Measurements from ENCODE around the gene AEBP1.

The AEBP1 gene

GRCh38 chr7:44141221-44141850 lies 37.2 kb downstream of the AEBP1 start, which contains the start of gene MYL7:
Gene MYL7, minus strand, starts transcription at chr7:44141332. Its CDS starts 27 bp downstream, at chr7:44141305.
- H3K4me3 ChIP-seq (ENCODE audit: low read length), result no peak within 1 kb of the TSS
- H3K27ac ChIP-seq (ENCODE audit: low read depth, low read length), result no peak within 1 kb of the TSS

GRCh38 chr7:44142028-44142427 lies 37.9 kb downstream of the AEBP1 start:
- Histone ChIP-seq H3K27ac (ENCODE audit: low read depth, low read length) (no peak overlapping the region), H3K4me1 (ENCODE audit: control insufficient read depth, insufficient read depth, low read length) (no peaks in the 10 kb centered on the region), H3K36me3 (ENCODE audit: control insufficient read depth, insufficient read depth, low read length) (no peaks in the 10 kb centered on the region)

More at GRCh38 chr7:44141221-44141850, 37.2 kb downstream of the AEBP1 start, which contains the start of gene MYL7:
- Histone ChIP-seq H3K4me1 (ENCODE audit: control insufficient read depth, insufficient read depth, low read length) (no peaks in the 10 kb centered on the region), H3K9ac (ENCODE audit: low read length) (no peak within 1 kb of the TSS), H3K27me3 (ENCODE audit: control insufficient read depth, insufficient read depth, low read length) (peaks cover 4% of the 10 kb centered on the region), H3K36me3 (ENCODE audit: control insufficient read depth, insufficient read depth, low read length) (no peaks in the 10 kb centered on the region)

DNA sequence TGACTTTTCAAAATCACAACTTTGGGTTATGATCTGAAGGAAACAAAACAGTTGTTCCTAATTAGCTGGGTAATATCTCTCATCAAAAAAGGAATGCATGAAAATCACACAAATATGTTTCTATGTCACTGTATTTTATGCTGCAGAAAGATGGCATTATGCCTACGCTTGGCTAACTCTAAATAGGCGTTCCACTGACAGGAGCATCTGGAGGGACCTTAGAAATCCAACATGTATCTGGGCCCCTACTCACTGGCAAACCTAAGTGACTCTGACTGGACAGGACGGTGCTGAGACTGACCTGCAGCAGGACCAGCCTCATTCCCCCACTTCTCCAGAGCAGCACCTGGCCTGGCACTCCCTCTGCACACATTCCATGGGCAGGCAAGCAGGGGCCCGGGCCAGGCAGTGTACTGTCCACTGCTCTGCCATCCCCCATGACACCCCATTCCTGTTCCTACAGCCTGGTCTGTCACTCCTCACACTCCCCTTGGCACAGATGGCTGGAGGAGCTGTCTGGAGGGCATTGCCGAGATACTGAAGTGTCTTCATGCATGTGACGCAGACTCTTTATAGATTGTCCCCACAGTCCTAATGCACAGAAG lies 39.6 kb downstream of the AEBP1 start:
- Histone ChIP-seq H3K27ac (ENCODE audit: low read depth, low read length) (no peak overlapping the region), H3K36me3 (ENCODE audit: control insufficient read depth, insufficient read depth, low read length) (no peaks in the 10 kb centered on the region), H3K4me3 (ENCODE audit: low read length) (no peak overlapping the region), H3K9ac (ENCODE audit: low read length) (no peak overlapping the region), H3K4me1 (ENCODE audit: control insufficient read depth, insufficient read depth, low read length) (no peaks in the 10 kb centered on the region), H3K27me3 (ENCODE audit: control insufficient read depth, insufficient read depth, low read length) (peaks cover 4% of the 10 kb centered on the region)

More at GRCh38 chr7:44142028-44142427, 37.9 kb downstream of the AEBP1 start:
- Histone ChIP-seq H3K27me3 (ENCODE audit: control insufficient read depth, insufficient read depth, low read length) (peaks cover 4% of the 10 kb centered on the region), H3K4me3 (ENCODE audit: low read length) (no peak overlapping the region), H3K9ac (ENCODE audit: low read length) (no peak overlapping the region)

DNA sequence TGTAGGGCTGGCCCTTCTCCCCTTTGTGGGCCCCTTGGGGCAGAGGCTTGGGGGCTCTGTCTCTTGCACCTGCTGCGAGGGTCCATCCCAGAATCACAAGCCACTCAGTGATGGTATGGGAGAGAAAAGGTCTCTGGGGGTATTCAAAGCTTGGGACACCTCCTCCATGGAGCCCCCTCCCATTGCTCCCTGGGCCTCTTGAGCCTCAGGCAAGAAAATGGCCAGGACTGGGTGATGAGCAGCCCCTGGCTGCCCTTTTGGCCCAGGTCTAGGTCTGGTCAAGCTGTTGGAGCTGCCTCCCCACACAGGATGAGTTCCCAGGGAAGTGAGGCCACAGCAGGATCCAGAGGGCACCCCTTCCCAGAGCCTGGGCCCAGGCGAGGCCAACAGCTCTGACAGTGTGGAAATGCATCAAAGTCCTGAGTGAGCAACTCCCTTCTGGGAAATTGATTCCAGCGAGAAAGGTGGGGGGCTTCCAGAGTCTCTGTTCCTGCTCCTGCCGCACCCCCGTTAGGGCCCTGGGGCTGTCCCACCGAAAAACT lies 40.4 kb downstream of the AEBP1 start:
- H3K4me1 ChIP-seq (ENCODE audit: control insufficient read depth, insufficient read depth, low read length), result no peaks in the 10 kb centered on the region
- H3K36me3 ChIP-seq (ENCODE audit: control insufficient read depth, insufficient read depth, low read length), result no peaks in the 10 kb centered on the region
- peaks cover 4% of the 10 kb centered on the region for H3K27me3 ChIP-seq (ENCODE audit: control insufficient read depth, insufficient read depth, low read length)
- no peak overlapping the region for H3K27ac ChIP-seq (ENCODE audit: low read depth, low read length)
- no peak overlapping the region for H3K4me3 ChIP-seq (ENCODE audit: low read length)
- no peak overlapping the region for H3K9ac ChIP-seq (ENCODE audit: low read length)

DNA sequence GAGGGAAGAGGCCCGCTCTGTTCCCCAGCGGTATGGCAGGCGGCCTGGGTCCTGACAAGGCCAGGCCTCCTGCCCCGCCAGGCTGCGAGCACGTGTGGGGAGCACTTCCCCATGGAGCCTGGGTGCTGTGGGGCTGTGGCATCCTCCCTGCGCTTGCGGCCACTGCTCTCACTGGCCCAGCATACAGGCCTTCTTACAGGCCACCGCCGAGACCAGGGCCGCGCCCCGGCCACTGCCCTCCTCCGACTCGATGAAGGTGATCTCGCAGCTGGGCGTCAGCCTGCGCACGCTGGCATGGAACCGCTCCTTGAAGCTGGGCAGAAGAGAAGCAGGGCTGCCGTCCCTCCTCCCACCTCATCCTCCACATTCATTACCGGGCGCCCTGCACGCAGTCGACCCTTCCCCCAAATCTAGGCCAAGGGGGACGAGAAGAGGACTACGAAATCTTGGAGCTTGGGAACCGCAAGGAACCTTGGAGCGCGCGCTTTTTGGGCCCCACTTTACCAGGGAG lies 40.9 kb downstream of the AEBP1 start:
- Histone ChIP-seq H3K36me3 (ENCODE audit: control insufficient read depth, insufficient read depth, low read length) (no peaks in the 10 kb centered on the region), H3K27me3 (ENCODE audit: control insufficient read depth, insufficient read depth, low read length) (peaks cover 4% of the 10 kb centered on the region), H3K4me1 (ENCODE audit: control insufficient read depth, insufficient read depth, low read length) (no peaks in the 10 kb centered on the region), H3K27ac (ENCODE audit: low read depth, low read length) (no peak overlapping the region), H3K9ac (ENCODE audit: low read length) (no peak overlapping the region), H3K4me3 (ENCODE audit: low read length) (peak overlapping the region; percentile 57)

- H3K27ac ChIP-seq (ENCODE audit: low read depth, low read length), result no peak overlapping the region
- H3K27me3 ChIP-seq (ENCODE audit: control insufficient read depth, insufficient read depth, low read length), result peaks cover 4% of the 10 kb centered on the region
- no peaks in the 10 kb centered on the region for H3K36me3 ChIP-seq (ENCODE audit: control insufficient read depth, insufficient read depth, low read length)
- H3K4me1 ChIP-seq (ENCODE audit: control insufficient read depth, insufficient read depth, low read length), result no peaks in the 10 kb centered on the region
- no peak overlapping the region for H3K9ac ChIP-seq (ENCODE audit: low read length)
- peak overlapping the region; percentile 57 for H3K4me3 ChIP-seq (ENCODE audit: low read length)
Measured at GRCh38 chr7:44145479-44145968, 41.4 kb downstream of the AEBP1 start.

- Histone ChIP-seq H3K9ac (ENCODE audit: low read length) (no peak overlapping the region), H3K27me3 (ENCODE audit: control insufficient read depth, insufficient read depth, low read length) (peaks cover 4% of the 10 kb centered on the region), H3K4me3 (ENCODE audit: low read length) (peak overlapping the region; percentile 69), H3K4me1 (ENCODE audit: control insufficient read depth, insufficient read depth, low read length) (no peaks in the 10 kb centered on the region), H3K36me3 (ENCODE audit: control insufficient read depth, insufficient read depth, low read length) (no peaks in the 10 kb centered on the region), H3K27ac (ENCODE audit: low read depth, low read length) (no peak overlapping the region)
Measured at GRCh38 chr7:44145969-44146911, 42.1 kb downstream of the AEBP1 start.

DNA sequence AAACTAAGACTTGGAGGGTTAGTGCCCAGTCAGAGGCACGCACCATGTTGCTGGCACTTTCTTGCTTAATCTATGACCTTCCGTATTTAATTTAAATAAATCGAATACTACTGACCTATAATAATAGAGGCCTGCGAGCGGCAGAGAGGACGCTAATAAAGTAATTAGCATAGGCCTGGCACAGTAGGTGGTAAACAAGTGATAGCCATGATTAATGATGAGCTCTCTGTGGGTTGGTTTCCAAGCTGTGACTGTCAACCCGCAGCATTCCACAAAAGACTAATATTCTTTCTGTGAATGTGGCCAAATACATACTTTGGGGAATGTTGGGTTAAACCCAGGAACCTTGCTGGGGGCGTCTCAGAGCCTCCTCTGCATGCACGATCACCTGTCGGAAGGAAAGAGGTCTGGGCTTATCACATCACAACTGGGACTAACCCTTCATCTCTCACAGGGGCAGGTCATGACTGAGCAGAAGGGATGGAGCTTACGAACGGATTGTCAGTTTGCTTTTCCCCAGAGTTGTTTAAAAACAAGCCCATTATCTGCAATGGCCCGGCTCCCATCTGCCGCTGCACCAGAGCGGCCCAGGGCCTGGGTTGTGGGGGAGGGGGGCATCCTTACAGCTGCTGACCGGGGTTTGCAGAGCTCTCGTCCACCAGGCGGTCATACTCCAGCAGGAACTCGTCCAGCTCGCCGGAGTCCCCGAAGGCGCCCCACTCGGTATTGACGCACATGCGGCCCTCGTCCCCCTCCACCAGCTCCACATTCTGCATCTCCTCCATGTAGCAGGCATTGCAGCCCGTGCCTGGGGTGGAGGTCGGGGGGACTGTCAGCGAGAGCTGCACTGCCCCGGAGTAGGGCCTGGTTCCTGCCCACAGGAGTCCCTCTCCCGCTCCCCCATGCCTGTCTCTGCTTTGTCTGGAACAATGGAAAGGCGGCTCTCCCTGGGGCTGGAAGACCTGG lies 43.2 kb downstream of the AEBP1 start:
- Histone ChIP-seq H3K27me3 (ENCODE audit: control insufficient read depth, insufficient read depth, low read length) (peaks cover 4% of the 10 kb centered on the region), H3K36me3 (ENCODE audit: control insufficient read depth, insufficient read depth, low read length) (no peaks in the 10 kb centered on the region), H3K4me3 (ENCODE audit: low read length) (no peak overlapping the region), H3K9ac (ENCODE audit: low read length) (no peak overlapping the region), H3K4me1 (ENCODE audit: control insufficient read depth, insufficient read depth, low read length) (no peaks in the 10 kb centered on the region), H3K27ac (ENCODE audit: low read depth, low read length) (no peak overlapping the region)

GRCh38 chr7:44148166-44148565 lies 44.0 kb downstream of the AEBP1 start:
- Histone ChIP-seq H3K9ac (ENCODE audit: low read length) (no peak overlapping the region), H3K4me3 (ENCODE audit: low read length) (no peak overlapping the region), H3K27ac (ENCODE audit: low read depth, low read length) (no peak overlapping the region), H3K36me3 (ENCODE audit: control insufficient read depth, insufficient read depth, low read length) (no peaks in the 10 kb centered on the region), H3K4me1 (ENCODE audit: control insufficient read depth, insufficient read depth, low read length) (no peaks in the 10 kb centered on the region), H3K27me3 (ENCODE audit: control insufficient read depth, insufficient read depth, low read length) (peaks cover 4% of the 10 kb centered on the region)

- Histone ChIP-seq H3K9ac (ENCODE audit: low read length) (no peak overlapping the region), H3K4me1 (ENCODE audit: control insufficient read depth, insufficient read depth, low read length) (no peaks in the 10 kb centered on the region), H3K36me3 (ENCODE audit: control insufficient read depth, insufficient read depth, low read length) (no peaks in the 10 kb centered on the region), H3K27me3 (ENCODE audit: control insufficient read depth, insufficient read depth, low read length) (peaks cover 4% of the 10 kb centered on the region), H3K27ac (ENCODE audit: low read depth, low read length) (no peak overlapping the region), H3K4me3 (ENCODE audit: low read length) (no peak overlapping the region)
Measured at GRCh38 chr7:44148961-44149536, 44.9 kb downstream of the AEBP1 start.

All from rectal smooth muscle tissue (tissue), 1 donor.